ENCODE data around the gene C22orf15.

The C22orf15 gene

DNA sequence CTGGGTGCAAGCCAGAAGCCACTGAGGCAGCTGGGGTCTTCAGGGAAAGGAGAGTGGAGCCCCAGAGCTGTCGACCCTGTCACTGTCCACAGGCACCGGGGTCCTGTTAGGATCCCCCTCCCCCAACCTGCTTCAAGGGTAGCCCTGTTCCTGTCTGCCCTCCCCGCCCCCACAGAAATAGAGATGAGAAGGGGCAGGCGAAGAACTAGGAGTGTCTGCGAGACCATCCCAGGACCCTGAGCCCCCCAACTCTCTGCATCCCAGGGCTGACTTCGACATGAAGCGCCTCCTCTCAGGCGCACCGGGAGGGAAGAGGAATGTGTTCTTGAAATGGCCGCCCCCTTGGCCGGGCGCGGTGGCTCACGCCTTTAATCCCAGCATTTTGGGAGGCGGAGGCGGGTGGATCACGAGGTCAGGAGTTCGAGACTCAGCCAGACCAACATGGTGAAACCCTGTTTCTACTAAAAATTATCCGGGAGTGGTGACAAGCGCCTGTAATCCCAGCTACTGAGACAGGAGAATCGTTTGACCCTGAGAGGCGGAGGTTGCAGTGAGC, 11.3 kb upstream of the C22orf15 start:
- DNase-seq, result no peak

GRCh38 chr22:23752090-23752691, 10.6 kb upstream of the C22orf15 start:
- no peak for DNase-seq

DNA sequence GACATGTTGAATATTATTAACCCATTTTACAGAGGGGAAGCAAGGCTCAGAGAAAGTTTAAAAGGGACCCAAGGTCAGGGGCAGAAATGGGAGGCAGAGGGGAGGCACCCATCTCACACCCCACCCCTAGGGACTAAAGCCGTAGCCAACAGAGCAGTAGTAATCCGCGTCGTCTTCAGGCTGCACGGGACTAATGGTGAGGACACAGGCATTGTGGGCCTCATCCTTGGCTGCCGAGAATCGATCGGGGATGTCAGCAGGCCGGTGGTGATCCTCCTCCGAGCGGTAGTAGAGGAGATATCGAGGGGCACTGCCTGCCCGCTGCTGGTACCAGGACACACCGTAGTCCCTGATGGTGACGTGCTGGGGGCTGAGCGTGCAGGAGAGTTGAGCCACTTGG, 10.0 kb upstream of the C22orf15 start:
- DNase-seq, result no peak

DNA sequence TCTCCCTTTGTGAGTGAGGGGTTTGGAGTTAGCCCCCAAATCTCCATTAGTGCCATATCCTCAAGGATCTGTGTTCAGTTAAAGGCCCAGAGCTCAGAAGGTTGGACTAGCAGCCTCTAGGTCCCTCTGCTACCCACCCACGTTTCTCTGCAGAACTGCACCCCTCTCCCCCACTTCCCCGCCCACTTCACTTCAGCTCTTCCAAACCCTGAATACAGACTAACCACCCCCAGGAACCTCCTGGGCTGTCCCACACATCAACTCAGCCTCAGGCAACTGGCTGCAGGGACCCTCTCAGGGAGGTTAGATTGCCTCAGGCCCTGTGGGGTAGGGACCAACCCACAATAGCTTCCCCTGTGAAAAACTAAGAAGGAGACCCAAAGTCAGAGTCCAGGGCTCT, 9.4 kb upstream of the C22orf15 start:
- DNase-seq, result no peak

DNA sequence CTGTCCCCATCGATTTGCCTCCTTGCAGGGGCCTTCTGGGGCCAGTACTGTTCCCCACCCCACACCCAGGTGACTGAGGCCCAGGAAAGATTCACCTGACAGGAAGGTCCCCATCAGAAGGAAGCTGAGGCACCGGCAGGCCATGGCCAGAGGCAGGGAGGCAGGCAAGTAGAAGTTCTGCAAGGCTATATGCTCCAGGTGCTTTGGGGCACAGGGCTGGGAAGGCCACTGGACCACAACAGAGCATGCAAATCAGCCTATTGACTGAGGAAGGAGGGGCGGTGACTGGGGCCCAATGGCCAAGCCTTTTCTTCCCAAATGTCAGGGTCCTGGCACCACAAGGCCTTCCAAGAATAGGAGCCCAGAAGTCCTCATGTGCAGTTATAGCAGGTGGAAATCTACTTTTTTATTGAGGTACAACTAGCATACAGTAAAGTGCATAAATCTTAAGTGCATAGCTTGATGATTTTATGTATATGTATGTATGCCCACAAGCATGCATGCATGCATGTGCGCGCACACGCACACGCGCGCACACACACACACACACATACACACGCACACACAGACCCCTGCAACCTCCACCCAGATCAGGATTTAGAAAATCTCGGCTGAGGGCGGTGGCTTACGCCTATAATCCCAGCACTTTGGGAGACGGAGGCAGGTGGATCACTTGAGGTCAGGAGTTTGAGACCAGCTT, 8.4 kb upstream of the C22orf15 start, which contains the start of gene VPREB3:
TSS of gene VPREB3 (minus strand) at position 206 of the 700 bp plus-strand sequence. CDS start at position 144, 62 bp downstream.
- no peak for DNase-seq

DNA sequence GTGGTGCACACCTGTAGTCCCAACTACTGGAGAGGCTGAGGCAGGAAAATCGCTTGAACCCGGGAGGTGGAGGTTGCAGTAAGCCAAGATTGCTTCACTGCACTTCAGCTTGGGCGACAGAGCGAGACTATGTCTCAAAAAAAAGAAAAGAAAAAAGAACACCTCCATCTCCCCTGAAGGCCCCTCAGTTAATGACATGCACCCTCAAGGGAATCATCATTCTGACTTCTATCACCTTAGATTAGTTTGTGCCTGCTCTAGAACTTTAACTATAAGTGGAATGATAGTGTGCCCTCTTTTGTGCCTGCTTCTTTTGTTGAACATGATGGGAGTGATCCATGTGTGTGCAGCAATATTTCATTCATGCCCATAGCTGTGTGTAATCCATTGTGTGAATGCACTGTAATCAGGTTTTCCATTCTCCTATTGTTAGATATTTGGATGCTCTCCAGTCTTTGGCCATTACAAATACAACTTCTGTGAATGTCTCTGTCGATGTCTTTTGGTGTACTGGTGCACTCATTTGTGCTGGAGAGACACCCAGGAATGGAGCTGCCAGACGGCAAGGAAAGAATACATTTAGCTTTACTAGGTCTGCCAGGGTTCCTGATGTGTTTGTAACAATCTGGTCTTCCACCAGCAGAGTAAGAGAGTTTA, 7.7 kb upstream of the C22orf15 start:
- DNase-seq, result no peak

- no peak for DNase-seq
These were observed 7.1 kb upstream of the C22orf15 start for GRCh38 chr22:23755711-23756110.

DNA sequence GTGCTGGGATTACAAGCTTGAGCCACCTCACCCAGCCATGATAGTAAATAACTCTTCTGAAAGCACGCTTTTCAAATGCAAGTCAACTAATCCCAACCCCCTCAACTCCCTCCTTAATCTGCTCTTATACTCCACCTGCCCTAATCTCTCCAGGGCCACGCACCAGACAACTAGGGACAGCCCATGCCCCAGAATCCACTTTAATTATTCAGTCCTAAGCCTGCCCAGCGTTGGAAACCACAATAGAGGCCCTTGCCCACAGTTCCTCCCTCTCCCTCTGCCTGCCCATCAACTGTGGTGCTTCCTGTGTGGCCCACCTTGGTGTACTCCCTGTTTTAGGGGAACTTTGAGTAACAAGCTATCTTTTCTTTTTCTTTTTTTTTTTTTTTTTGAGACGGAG, 5.9 kb upstream of the C22orf15 start:
- no peak for DNase-seq

DNA sequence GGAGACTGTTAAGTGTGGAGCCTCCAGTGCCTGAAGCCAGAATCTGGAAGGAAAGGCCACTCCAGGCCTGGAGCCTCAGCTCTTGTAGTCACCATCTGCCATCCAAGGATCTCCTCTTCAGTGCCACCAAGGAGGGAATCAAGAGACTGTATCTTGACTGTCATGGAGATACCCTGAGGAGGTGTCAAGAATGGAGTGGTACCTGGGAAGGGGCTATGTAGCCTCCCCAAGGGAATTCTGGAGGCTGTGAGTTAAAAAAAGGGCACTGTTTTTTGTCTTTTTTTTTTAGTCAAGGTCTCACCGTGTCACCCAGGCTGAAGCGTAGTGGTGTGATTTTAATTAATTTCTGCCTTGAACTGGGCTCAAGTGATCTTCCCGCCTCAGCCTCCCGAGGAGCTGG, 3.2 kb upstream of the C22orf15 start:
- DNase-seq, result no peak

DNA sequence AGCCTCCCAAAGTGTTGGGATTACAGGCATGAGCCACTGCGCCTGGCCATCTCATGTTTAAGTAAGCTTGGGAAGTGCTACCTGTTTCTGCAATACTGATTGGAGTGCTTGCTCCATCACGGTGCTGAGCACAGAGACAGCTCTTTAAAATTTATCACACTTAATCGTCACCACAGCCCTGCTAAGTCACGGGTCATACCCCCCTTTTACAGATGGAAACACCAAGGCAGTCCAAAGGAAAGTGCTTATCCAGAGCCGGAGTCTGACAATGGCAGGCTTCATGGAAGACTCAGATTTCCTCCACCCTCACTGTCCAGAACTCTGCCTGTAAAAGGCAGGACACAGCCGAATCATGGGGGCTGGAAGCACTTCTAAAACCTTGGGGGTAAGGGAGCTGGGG, 2.7 kb upstream of the C22orf15 start:
- DNase-seq, result no peak

GRCh38 chr22:23763579-23763945, 772 bp downstream of the C22orf15 start:
- no peak for DNase-seq

GRCh38 chr22:23763954-23764353, 1.2 kb downstream of the C22orf15 start:
- no peak for DNase-seq

GRCh38 chr22:23764899-23765881, 2.4 kb downstream of the C22orf15 start:
- DNase-seq, result no peak

DNA sequence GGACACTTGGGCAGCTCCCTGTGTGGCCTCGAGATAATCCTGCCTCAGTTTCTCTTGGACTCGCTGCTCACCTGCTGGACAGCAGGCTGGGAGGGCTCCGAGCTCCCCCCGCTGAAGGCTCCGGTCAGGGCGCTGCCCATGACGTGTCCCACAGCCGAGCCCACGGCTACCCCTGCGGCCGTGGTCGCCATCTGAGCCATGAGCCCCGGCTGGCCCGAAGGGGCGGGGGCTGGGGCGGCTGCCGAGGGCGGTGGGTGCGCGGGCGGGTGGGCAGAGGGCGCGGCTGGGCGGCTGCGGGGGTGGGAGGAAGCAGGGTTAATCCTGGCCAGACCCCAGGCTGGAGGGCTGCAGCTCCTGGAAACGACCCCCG, 4.5 kb downstream of the C22orf15 start:
- no peak for DNase-seq

GRCh38 chr22:23767673-23768548, 5.1 kb downstream of the C22orf15 start, which contains the start of gene CHCHD10:
Gene CHCHD10, minus strand, starts transcription at chr22:23767972. Its CDS starts 98 bp downstream, at chr22:23767874.
- no peak for DNase-seq

DNA sequence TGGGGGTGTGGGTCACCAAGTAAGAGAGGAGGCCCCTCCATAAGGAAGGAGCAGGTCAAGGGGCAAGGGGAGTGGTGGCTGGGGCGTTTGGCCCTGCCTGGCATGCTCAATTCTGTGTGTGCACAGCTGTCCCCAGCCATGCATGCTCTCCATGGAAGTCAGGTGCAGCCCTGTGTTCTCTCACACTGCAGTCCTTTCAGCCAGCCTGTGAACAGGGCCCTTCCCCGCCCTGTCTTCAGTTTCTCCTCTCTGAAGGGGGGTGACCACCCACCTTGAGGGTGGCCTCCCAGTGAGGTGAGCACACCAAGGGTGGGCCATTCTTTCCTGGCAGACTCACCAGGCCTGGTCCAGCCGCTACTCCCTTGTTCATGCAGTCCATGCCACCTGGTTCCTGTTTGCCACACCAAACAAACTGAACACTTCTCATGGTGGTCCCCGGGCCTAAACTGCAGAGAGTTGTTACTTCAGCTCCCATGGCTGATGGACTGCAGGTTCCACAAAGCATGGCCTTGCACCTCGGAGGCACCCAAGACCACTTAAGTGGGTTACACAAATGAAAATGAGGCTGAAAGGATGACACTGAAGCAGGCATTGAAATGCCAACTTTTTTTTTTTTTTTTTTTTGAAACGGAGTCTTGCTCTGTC, 6.7 kb downstream of the C22orf15 start:
- no peak for DNase-seq

DNA sequence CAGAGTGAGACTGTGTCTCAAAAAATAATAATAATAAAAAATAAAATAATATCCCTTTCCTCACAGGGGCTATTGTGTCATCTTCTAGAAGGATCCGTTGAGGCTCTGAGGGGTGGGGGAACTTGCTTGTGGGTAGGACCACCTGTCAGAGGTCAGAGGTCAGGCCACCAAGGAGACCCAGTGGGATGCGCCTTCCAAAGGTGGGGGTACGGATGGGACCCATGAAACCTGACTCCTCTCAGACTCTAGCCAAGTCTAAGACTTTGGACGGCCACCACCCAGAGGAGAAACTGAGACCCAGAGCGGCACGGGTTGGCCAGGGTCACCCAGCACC, 9.5 kb downstream of the C22orf15 start:
- DNase-seq, result no peak

GRCh38 chr22:23772649-23773473, 10.1 kb downstream of the C22orf15 start, which contains the start of gene MMP11:
Gene MMP11, plus strand, starts transcription at chr22:23772849. Its CDS starts 22 bp downstream, at chr22:23772871.
- DNase-seq, result no peak

DNA sequence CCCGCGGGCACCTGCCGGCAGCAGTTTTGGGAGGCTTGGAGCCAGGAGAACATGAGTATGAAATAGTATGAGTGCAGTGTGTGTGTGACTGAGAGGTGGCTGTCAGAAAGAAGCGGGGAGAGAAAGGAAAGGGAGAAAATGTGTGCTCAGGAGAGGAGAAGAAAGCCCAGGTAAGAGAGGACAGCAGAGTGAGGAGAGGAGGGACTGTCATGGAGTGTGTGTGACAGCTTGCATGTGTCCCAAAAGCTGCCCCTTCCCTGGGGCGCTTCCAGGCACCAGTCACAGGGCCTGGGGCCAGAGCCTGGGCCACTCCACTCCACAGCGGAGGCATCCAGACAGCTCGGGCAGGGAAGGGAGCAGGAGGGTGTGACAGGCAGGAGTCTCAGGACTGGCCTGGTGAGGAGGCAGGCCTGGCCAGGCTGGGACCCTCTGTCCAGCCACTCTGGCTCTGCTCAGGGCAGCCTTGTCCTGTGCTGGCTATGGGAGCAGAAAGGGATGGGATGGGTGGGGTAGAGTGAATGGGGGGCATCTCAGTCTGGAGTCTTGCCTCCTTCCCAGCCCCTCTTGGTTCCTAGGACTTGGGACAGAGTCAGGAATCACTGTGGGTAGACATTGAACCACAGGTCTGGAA, 10.8 kb downstream of the C22orf15 start:
- no peak for DNase-seq

All from NCI-H1436 treated with DMSO at 0.1 percent for 48 hours (cell line).